GM12878 (cell line): ENCODE results near the gene CMSS1.

Experiments used
- CTCF ChIP-seq, 3 experiments: IDR thresholded peaks in 2 of 3; conservative IDR thresholded peaks in 1 of 3; 2 replicates each; pipeline ENCODE4 v1.5.1; 2011; ENCODE audit warnings: low read depth in 3 of 3, low read length in 3 of 3, mild to moderate bottlenecking in 3 of 3, control low read depth in 2 of 3, moderate library complexity in 2 of 3, inconsistent platforms in 1 of 3, mixed read lengths in 1 of 3; ENCODE audit not compliant: control insufficient read depth in 2 of 3, insufficient read depth in 1 of 3; ENCODE audit errors: extremely low read depth in 1 of 3
- EP300 ChIP-seq, 2 experiments: fragments of 150-350 bp in 1 of 2; IDR thresholded peaks; 2 replicates each; pipeline ENCODE4 v1.6.1; 2011 to 2012; ENCODE audit warnings: low read depth in 2 of 2, low read length in 2 of 2, borderline replicate concordance in 1 of 2, improper control_type of control experiment in 1 of 2, inconsistent platforms in 1 of 2; ENCODE audit not compliant: control insufficient read depth in 1 of 2
- MTA2 ChIP-seq: fragments of 450-650 bp; IDR thresholded peaks from 2 replicates; pipeline ENCODE4 v1.6.1; 2016; ENCODE audit warnings: low read depth, mild to moderate bottlenecking, moderate library complexity
- MYC ChIP-seq: IDR thresholded peaks from 2 replicates; pipeline ENCODE4 v1.6.1; 2011; ENCODE audit warnings: mild to moderate bottlenecking, low read length, moderate library complexity, inconsistent platforms; ENCODE audit not compliant: insufficient read depth, insufficient replicate concordance, insufficient read length, severe bottlenecking
- POLR2A ChIP-seq: IDR thresholded peaks from 2 replicates; pipeline ENCODE4 v1.6.1; 2011; ENCODE audit warnings: low read depth, mild to moderate bottlenecking, low read length
- RAD21 ChIP-seq: IDR thresholded peaks from 2 replicates; pipeline ENCODE4 v1.6.1; 2011; ENCODE audit warnings: mild to moderate bottlenecking, low read depth, low read length, moderate library complexity; ENCODE audit not compliant: insufficient read depth
- SUZ12 ChIP-seq: fragments of 200-600 bp; sonication (generic); IDR thresholded peaks from one replicate; pipeline ENCODE4 v1.6.1; 2018; ENCODE audit warnings: antibody characterized with exemption, mild to moderate bottlenecking; ENCODE audit not compliant: unreplicated experiment
- TF ChIP-seq, protein P1 (sequence below): IDR thresholded peaks from 2 replicates; pipeline ENCODE4 v1.6.1; 2012; ENCODE audit warnings: improper control_type of control experiment, low read depth, low read length; ENCODE audit not compliant: insufficient replicate concordance
- TF ChIP-seq, protein P2 (sequence below): fragments of 450-650 bp; formaldehyde crosslinking; IDR thresholded peaks from 2 replicates; pipeline ENCODE4 v1.5.0; 2022; ENCODE audit warnings: mild to moderate bottlenecking, missing genetic modification characterization

GRCh38 chr3:100209948-100210771 lies 392.5 kb downstream of the CMSS1 start:
- TF ChIP-seq EP300 (IDR thresholded peaks at IDR 0.05; ENCODE audit: borderline replicate concordance in 1 of 2, control insufficient read depth in 1 of 2, low read depth in 2 of 2, low read length in 2 of 2): no peak
- no peak for TF ChIP-seq MYC
- no peak for TF ChIP-seq RAD21
- no peak for TF ChIP-seq SUZ12
- TF ChIP-seq MTA2: no peak
- TF ChIP-seq POLR2A: no peak
- TF ChIP-seq, protein P1, sequence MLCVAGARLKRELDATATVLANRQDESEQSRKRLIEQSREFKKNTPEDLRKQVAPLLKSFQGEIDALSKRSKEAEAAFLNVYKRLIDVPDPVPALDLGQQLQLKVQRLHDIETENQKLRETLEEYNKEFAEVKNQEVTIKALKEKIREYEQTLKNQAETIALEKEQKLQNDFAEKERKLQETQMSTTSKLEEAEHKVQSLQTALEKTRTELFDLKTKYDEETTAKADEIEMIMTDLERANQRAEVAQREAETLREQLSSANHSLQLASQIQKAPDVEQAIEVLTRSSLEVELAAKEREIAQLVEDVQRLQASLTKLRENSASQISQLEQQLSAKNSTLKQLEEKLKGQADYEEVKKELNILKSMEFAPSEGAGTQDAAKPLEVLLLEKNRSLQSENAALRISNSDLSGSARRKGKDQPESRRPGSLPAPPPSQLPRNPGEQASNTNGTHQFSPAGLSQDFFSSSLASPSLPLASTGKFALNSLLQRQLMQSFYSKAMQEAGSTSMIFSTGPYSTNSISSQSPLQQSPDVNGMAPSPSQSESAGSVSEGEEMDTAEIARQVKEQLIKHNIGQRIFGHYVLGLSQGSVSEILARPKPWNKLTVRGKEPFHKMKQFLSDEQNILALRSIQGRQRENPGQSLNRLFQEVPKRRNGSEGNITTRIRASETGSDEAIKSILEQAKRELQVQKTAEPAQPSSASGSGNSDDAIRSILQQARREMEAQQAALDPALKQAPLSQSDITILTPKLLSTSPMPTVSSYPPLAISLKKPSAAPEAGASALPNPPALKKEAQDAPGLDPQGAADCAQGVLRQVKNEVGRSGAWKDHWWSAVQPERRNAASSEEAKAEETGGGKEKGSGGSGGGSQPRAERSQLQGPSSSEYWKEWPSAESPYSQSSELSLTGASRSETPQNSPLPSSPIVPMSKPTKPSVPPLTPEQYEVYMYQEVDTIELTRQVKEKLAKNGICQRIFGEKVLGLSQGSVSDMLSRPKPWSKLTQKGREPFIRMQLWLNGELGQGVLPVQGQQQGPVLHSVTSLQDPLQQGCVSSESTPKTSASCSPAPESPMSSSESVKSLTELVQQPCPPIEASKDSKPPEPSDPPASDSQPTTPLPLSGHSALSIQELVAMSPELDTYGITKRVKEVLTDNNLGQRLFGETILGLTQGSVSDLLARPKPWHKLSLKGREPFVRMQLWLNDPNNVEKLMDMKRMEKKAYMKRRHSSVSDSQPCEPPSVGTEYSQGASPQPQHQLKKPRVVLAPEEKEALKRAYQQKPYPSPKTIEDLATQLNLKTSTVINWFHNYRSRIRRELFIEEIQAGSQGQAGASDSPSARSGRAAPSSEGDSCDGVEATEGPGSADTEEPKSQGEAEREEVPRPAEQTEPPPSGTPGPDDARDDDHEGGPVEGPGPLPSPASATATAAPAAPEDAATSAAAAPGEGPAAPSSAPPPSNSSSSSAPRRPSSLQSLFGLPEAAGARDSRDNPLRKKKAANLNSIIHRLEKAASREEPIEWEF: no peak
- TF ChIP-seq, protein P2, sequence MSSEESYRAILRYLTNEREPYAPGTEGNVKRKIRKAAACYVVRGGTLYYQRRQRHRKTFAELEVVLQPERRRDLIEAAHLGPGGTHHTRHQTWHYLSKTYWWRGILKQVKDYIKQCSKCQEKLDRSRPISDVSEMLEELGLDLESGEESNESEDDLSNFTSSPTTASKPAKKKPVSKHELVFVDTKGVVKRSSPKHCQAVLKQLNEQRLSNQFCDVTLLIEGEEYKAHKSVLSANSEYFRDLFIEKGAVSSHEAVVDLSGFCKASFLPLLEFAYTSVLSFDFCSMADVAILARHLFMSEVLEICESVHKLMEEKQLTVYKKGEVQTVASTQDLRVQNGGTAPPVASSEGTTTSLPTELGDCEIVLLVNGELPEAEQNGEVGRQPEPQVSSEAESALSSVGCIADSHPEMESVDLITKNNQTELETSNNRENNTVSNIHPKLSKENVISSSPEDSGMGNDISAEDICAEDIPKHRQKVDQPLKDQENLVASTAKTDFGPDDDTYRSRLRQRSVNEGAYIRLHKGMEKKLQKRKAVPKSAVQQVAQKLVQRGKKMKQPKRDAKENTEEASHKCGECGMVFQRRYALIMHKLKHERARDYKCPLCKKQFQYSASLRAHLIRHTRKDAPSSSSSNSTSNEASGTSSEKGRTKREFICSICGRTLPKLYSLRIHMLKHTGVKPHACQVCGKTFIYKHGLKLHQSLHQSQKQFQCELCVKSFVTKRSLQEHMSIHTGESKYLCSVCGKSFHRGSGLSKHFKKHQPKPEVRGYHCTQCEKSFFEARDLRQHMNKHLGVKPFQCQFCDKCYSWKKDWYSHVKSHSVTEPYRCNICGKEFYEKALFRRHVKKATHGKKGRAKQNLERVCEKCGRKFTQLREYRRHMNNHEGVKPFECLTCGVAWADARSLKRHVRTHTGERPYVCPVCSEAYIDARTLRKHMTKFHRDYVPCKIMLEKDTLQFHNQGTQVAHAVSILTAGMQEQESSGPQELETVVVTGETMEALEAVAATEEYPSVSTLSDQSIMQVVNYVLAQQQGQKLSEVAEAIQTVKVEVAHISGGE: 0 out of 2 replicates have a peak, but pooled peaks have one; percentile 14
- TF ChIP-seq CTCF (IDR thresholded peaks at IDR 0.05 in 2 of 3, conservative IDR thresholded peaks at IDR 0.05 in 1 of 3; ENCODE audit: control insufficient read depth in 2 of 3, extremely low read depth in 1 of 3, insufficient read depth in 1 of 3, low read depth in 3 of 3, low read length in 3 of 3): no peak
